Measurements from ENCODE around the gene RALA.

The RALA gene

GRCh38 chr7:39594988-39595620 is 28.3 kb upstream of the RALA start:
- in situ Hi-C loops (cut with HindIII; ENCODE audit: low pct_ligation_motif_present, low sequenced_read_pairs) = loop anchor here (25.0 kb wide), 1 partner anchor 142 kb away; no protein-coding TSS in a partner anchor
- Histone ChIP-seq H3K27me3 (replicated peaks) (no peaks in the 10 kb centered on the region), H3K4me3 (ENCODE audit: low read depth, low read length) (no peak overlapping the region), H3K36me3 (replicated peaks) (no peaks in the 10 kb centered on the region), H3K27ac (no peak overlapping the region)
- TF ChIP-seq, protein P1, sequence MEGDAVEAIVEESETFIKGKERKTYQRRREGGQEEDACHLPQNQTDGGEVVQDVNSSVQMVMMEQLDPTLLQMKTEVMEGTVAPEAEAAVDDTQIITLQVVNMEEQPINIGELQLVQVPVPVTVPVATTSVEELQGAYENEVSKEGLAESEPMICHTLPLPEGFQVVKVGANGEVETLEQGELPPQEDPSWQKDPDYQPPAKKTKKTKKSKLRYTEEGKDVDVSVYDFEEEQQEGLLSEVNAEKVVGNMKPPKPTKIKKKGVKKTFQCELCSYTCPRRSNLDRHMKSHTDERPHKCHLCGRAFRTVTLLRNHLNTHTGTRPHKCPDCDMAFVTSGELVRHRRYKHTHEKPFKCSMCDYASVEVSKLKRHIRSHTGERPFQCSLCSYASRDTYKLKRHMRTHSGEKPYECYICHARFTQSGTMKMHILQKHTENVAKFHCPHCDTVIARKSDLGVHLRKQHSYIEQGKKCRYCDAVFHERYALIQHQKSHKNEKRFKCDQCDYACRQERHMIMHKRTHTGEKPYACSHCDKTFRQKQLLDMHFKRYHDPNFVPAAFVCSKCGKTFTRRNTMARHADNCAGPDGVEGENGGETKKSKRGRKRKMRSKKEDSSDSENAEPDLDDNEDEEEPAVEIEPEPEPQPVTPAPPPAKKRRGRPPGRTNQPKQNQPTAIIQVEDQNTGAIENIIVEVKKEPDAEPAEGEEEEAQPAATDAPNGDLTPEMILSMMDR (IDR thresholded peaks at IDR 0.05; ENCODE audit: low read depth, low read length, missing control alignments) = no peak
- peak; percentile 47 for DNase-seq

- in situ Hi-C loops (cut with HindIII; ENCODE audit: low pct_ligation_motif_present, low sequenced_read_pairs) = no loop called here
- no peaks in the 10 kb centered on the region for H3K27me3 ChIP-seq (replicated peaks)
- H3K4me3 ChIP-seq (ENCODE audit: low read depth, low read length) = no peak overlapping the region
- DNase-seq = no peak
- no peaks in the 10 kb centered on the region for H3K36me3 ChIP-seq (replicated peaks)
- H3K27ac ChIP-seq = no peak overlapping the region
- TF ChIP-seq, protein P1 (IDR thresholded peaks at IDR 0.05; ENCODE audit: low read depth, low read length, missing control alignments) = no peak
Observed at GRCh38 chr7:39602351-39602750, 21.0 kb upstream of the RALA start.

- TF ChIP-seq, protein P1 (IDR thresholded peaks at IDR 0.05; ENCODE audit: low read depth, low read length, missing control alignments) = no peak
- H3K4me3 ChIP-seq (ENCODE audit: low read depth, low read length) = no peak overlapping the region
- H3K27me3 ChIP-seq (replicated peaks) = no peaks in the 10 kb centered on the region
- no peaks in the 10 kb centered on the region for H3K36me3 ChIP-seq (replicated peaks)
- no peak for DNase-seq
- in situ Hi-C loops (cut with HindIII; ENCODE audit: low pct_ligation_motif_present, low sequenced_read_pairs) = no loop called here
- H3K27ac ChIP-seq = no peak overlapping the region
Observed at GRCh38 chr7:39603924-39604323, 19.4 kb upstream of the RALA start.

GRCh38 chr7:39605087-39605486 is 18.3 kb upstream of the RALA start:
- H3K4me3 ChIP-seq (ENCODE audit: low read depth, low read length) = no peak overlapping the region
- H3K27me3 ChIP-seq (replicated peaks) = no peaks in the 10 kb centered on the region
- DNase-seq = no peak
- TF ChIP-seq, protein P1 (IDR thresholded peaks at IDR 0.05; ENCODE audit: low read depth, low read length, missing control alignments) = no peak
- H3K36me3 ChIP-seq (replicated peaks) = no peaks in the 10 kb centered on the region
- no peak overlapping the region for H3K27ac ChIP-seq
- in situ Hi-C loops (cut with HindIII; ENCODE audit: low pct_ligation_motif_present, low sequenced_read_pairs) = no loop called here

- H3K36me3 ChIP-seq (replicated peaks) = no peaks in the 10 kb centered on the region
- TF ChIP-seq, protein P1 (IDR thresholded peaks at IDR 0.05; ENCODE audit: low read depth, low read length, missing control alignments) = no peak
- H3K27me3 ChIP-seq (replicated peaks) = no peaks in the 10 kb centered on the region
- no peak overlapping the region for H3K27ac ChIP-seq
- in situ Hi-C loops (cut with HindIII; ENCODE audit: low pct_ligation_motif_present, low sequenced_read_pairs) = no loop called here
- DNase-seq = no peak
- no peak overlapping the region for H3K4me3 ChIP-seq (ENCODE audit: low read depth, low read length)
Observed at GRCh38 chr7:39606352-39606751, 17.0 kb upstream of the RALA start.

- no peak for DNase-seq
- no peaks in the 10 kb centered on the region for H3K36me3 ChIP-seq (replicated peaks)
- no peaks in the 10 kb centered on the region for H3K27me3 ChIP-seq (replicated peaks)
- no peak overlapping the region for H3K4me3 ChIP-seq (ENCODE audit: low read depth, low read length)
- in situ Hi-C loops (cut with HindIII; ENCODE audit: low pct_ligation_motif_present, low sequenced_read_pairs) = no loop called here
- TF ChIP-seq, protein P1 (IDR thresholded peaks at IDR 0.05; ENCODE audit: low read depth, low read length, missing control alignments) = no peak
- no peak overlapping the region for H3K27ac ChIP-seq
Observed at GRCh38 chr7:39606941-39607340, 16.4 kb upstream of the RALA start.

Measured in brain microvascular endothelial cell (primary cell).